ENCODE results near the gene XXYLT1.
"Not testable (repeated sequence)": the region's sequence is repeated elsewhere in the genome, so short reads cannot be mapped to it uniquely, and the experiment has no call there.

DNA sequence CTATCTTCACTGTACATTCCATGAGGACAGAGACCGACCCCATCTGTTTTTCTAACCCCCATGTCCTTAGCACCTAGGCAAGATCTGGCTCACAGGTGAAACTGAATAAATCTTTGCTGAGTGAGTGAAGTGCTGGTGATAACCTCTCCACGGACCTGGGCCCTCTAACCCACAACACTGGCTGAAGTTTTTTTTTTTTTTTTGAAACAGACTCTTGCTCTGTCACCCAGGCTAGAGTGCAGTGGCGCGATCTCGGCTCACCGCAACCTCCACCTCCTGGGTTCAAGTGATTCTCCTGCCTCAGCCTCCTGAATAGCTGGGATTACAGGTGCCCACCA is 84.3 kb downstream of the XXYLT1 start:
- TF ChIP-seq, protein P1, sequence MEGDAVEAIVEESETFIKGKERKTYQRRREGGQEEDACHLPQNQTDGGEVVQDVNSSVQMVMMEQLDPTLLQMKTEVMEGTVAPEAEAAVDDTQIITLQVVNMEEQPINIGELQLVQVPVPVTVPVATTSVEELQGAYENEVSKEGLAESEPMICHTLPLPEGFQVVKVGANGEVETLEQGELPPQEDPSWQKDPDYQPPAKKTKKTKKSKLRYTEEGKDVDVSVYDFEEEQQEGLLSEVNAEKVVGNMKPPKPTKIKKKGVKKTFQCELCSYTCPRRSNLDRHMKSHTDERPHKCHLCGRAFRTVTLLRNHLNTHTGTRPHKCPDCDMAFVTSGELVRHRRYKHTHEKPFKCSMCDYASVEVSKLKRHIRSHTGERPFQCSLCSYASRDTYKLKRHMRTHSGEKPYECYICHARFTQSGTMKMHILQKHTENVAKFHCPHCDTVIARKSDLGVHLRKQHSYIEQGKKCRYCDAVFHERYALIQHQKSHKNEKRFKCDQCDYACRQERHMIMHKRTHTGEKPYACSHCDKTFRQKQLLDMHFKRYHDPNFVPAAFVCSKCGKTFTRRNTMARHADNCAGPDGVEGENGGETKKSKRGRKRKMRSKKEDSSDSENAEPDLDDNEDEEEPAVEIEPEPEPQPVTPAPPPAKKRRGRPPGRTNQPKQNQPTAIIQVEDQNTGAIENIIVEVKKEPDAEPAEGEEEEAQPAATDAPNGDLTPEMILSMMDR (IDR thresholded peaks at IDR 0.05): not testable (repeated sequence)
- TF ChIP-seq POLR2A (IDR thresholded peaks at IDR 0.05): not testable (repeated sequence)

All from adrenal gland (tissue), 5 donors.